ENCODE data around the gene SUSD3.

Gene SUSD3

GRCh38 chr9:93077811-93078210 is 19.3 kb downstream of the SUSD3 start:
- no peak for DNase-seq

DNA sequence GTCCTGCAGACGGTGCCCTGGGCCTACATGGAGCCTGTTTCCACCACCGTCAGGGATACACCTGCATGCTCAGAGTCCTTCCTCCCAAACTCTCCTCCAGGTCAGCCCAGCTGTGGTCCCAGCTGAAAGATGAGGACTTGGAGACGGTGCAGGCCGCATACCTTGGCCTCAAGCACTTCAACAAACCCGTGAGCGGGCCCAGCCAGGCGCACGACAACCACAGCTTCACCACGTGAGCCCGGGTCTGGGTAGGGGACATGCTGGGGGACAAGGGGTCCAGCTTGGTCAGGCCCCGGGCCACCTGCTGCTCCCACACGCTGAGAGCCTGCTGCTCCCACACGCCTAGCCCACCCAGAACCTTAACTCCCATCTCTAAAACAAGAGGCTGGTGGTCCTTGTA is 20.9 kb downstream of the SUSD3 start:
- no peak for DNase-seq

- no peak for DNase-seq
Observed at GRCh38 chr9:93080406-93080805, 21.9 kb downstream of the SUSD3 start.

- no peak for DNase-seq
Observed at GRCh38 chr9:93081081-93081529, 22.6 kb downstream of the SUSD3 start.

- DNase-seq, result no peak
Observed at GRCh38 chr9:93081931-93082330, 23.4 kb downstream of the SUSD3 start.

DNA sequence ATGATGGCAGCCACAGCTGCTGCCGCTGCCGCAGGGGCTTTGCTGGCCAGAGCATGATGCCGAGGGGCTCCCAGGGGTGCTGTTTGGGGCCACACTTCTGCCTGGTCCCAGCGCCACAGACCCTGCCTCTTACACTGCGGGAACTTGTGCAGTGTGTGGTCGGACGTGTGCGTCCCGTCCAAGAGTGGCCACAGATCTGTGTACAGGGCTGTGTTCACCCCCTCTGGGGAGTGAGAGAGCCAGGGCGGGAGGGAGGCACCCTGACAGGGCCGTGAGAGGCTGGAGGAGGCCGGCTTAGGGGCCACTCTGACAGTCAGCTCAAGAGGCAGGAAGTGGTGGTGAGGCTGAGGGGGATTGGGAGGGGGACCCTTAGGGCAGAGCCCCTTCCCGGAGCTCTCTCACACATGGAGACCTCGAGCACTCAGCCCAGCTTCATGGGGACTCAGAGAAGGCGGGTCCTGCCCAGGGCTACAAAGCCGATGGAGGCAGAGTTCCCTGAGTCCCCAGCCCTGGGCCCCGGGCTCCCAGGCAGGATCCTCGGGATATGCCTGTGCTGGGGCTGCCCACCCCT is 24.4 kb downstream of the SUSD3 start:
- no peak for DNase-seq

DNA sequence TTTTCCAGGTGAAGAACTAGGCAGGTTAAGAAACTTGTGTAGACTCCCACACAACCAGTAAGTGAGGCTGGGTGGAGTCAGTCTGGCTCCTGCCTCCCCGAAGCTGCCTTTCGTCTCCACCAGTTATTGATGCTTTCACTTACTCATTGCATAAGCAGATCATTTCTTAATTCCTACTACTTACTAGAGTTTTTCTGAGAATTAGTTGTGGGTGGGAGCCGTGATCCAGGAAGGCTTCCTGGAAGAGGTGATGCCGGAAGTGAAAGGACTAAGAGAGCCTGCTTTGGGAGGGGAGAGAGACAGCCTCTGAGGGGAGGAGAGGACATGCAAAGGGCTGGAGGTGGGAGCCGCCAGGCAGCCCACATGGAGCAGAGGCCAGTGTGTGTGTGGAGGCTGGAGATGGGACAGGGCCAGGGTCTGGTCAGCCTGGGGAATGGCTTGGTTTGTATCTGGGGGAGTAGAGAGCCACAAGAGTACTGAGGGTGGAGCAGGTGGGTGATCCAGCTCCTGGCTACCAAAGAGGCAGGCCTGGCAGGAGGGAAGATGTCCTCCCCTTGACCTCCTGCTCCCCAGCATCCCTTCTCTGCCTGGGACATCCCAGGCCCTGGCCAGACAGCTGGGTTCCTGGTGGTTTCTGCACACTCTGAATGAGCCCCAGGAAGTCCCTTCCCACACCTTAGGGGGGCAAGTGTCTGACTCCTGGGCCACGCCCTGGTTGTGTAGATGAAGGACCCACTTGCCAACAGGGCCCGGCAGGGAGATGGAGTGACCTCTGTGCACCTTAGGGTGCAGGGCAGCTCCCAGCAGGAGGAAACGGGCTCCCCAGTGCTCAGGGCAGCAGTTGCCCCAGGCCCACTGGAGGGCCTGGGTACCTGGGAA is 25.3 kb downstream of the SUSD3 start:
- no peak for DNase-seq

DNA sequence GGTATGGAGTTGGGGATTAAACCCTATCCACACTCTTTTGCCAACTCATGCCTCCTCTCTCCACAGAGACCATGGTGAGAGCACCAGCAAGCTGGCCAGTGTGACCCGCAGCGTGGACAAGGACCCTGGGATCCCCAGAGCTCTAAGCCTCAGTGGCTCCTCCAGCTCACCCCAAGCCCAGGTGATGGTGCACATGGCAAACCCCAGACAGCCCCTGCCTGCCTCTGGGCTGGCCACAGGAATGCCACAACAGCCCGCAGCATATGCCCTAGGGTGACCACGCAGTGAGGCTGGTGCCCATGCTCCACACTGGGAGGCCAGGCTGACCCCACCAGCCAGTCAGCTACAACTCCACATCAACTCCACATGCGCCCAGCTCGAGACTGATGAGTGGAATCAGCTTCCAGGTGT is 26.0 kb downstream of the SUSD3 start:
- DNase-seq, result no peak

DNA sequence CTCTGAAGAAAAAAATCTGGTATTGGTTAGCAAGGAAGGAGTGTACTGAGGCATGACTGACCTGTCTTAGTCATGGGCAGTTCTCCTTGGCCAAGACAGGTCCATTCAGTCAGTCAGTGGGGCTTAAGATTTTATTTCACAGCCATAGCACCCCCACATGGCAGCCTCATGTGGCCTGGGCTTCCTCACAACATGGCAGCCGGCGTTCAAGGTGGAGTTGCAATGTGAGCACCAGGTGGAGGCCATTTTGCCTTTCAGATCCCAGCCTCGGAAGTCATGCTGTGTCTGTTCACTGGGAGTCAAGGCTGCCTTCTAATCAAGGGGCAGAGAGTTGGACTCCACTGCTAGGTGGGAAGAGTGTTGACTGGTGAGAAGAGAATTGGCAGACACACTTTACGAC is 27.2 kb downstream of the SUSD3 start:
- no peak for DNase-seq

DNA sequence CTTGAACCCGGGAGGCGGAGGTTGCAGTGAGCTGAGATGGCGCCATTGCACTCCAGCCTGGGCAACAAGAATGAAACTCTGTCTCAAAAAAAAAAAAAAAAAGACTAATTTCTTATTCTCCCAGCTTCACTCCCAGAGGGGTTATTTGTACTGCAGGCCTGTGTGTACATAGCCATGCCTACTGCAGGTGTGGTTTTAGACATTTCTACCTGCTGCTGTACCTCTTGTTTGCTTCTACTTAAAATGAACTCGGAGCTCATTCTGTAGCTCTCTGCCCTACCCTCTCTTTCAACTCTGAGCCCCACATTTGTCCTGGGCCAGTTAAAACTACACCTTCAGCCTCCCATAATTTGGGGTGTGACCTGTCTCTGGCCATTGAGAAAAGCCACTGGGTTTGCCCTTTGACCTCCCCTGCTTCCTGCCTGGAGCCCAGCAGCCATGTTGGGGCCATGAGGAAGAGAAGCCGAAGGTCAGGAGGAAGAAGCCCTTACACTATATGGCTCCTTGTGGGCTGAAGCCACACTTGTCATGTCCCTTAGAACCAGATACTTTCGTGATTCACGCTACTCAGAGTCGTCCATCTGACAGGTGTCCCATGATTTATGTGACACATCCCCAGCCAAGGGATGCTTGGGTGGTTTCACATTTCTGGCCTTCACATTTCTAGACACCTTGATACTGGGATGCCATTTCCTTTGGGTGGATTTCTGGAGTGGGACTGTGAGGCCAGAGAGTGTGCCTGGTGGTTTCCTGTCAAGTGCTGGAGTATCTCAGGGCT is 28.1 kb downstream of the SUSD3 start:
- DNase-seq, result no peak

DNA sequence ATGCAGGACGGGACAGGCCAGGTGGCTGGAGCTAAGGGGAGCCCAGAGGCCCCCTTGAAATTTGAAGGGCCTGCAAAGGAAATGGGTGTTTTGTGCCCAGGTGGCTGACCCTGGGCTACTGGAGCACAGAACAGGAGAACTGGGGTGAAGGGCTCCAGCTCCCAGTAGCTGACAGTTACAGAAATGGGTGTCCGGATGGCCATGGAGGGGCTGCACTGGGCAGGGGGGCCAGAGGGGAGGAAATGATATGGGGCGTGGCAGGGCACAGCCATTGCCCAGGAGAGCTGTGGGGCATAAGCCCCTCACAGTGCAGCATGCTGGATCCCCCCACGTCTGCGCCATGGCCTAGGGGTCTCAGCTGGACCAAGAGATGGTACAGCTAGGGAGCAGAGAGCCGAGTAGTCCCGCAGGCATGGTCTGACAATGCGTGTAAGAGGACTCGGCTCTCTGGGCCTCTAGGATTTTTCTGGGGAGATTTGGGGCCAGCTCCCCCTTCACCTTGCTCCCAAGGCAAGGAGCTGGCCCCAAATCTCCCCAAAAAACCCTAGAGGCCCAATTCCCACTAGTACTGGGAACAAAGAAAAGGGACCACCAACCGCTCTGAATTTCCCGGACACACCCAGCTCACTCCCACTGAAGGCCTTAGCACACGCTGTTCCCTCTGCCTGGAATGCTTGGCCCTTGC is 29.6 kb downstream of the SUSD3 start:
- no peak for DNase-seq

DNA sequence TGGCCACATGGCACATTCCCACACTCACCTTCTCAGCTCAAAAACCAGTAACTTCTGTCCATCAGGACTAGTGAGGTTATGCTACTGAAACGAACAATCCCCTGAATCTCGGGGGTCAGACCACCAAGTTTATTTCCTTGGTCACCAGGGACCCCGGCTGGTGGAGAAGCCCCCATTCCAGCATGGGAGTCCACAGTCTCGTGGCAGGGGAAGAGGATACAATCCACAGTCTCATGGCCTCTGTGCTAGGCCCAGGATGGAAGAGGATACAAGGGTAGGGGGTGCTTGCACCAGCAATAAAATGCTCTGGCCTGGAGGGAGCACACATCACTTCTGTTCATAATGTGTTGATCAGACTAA is 30.1 kb downstream of the SUSD3 start:
- no peak for DNase-seq

DNA sequence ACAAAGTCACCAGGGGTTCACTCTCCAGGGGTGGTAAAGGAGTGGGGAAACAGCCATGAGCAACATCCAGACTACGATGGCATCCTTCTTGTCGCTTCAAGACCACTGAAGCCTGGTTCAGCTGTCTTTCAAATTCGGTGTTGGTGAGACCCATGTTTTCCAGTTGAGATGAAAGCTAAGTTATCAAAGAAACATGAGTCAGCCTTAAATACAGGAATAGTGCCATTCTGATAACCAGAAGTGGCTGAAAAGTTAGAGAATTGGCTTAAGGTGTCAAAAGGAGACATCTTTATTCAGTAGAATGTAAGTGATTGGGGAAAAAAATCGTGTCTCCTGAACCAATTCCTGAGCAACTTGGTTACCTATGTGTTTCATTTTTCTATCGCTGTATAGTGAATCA is 30.5 kb downstream of the SUSD3 start:
- DNase-seq, result no peak

GRCh38 chr9:93089481-93089991 is 31.0 kb downstream of the SUSD3 start:
- no peak for DNase-seq

DNA sequence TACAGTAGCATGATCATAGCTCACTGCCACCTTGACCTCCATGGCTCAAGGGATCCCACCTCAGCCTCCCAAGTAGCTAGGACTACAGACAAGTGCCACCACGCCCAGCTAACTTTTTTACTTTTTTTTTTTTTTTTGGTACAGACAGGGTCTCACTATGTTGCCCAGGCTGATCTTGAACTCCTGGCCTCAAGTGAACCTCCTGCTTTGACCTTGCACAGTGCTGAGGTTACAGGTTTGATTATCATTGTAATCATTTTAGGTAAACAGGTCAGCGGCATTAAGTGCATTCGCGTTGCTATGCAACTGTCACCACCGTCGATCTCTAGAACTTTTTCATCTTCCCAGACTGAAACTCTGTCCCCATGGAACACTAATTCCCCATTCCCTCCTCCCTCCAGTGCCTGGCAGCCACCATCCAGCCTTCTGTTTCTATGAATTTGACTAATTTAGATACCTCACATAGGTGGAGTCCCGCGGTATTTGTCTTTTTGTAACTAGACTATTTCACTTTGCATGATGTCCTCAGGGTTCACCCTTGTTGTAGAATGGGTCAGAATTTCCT is 31.7 kb downstream of the SUSD3 start:
- no peak for DNase-seq

GRCh38 chr9:93091056-93091452 is 32.6 kb downstream of the SUSD3 start:
- DNase-seq, result no peak

DNA sequence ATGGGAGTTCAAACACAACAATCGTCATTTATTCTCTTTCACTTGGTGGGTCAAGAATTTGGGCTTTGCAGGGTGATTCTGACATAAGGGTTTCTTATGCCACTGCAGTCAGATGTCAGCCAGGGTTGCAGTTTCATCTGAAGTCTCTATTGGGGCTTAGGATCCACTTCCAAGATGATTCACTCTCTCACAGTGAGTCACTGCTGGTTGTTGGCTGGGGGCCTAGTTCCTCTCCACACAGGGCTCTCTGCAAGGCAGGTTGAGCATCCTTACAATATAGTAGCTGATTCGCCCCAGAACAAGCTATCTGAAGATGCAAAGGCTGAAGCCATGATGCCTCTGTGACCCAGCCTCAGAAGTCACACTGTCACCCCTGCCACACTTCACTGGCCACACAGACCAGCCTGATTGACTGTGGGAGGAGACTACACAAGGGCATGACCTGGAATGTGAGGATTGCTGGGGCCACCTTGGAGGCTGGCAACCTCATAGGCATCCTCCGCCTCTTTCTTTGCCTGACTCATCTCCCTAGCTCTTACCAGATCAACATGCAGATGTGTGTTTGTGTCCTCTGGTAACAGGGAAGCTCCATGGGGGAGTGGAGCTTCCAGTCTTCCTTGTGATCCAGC is 33.1 kb downstream of the SUSD3 start:
- peak; percentile 40 for DNase-seq

GRCh38 chr9:93092251-93092991 is 33.9 kb downstream of the SUSD3 start:
- no peak for DNase-seq

DNA sequence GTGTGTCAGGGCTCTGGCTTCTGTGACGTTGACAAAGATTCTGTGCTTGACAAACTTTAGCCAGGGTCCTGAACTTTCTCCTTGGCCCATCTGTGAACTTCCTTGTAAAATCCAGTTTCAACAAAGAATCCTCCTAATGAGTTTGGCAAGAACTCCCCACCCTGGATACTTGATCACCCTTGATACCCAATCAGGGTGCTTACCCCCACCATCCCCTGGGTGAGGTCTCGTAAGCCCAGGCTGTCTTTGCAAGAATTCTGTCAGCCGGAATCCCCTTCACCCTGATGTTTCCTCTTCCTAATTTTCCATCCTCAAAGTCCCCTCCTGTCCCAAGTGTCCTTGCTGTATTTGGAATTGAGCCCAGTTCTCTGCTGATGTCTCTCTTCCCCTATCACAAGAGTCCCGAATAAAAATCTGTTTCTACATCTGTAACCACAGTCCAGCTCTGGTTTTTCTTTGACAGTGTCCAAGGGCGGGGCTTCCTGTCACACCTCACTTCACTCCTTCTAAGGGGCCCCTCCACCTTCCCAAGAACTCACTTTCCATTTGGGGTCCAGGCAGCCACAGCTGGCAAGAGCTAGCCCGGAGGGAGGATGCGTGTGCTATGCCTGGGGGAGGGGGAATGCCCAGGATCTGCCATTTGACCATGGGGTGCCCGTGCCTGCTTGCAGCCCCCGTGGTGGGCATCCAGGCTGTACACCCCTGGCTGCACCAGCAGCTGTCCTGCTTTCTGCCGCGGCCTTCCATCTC is 34.8 kb downstream of the SUSD3 start:
- DNase-seq, result no peak

DNA sequence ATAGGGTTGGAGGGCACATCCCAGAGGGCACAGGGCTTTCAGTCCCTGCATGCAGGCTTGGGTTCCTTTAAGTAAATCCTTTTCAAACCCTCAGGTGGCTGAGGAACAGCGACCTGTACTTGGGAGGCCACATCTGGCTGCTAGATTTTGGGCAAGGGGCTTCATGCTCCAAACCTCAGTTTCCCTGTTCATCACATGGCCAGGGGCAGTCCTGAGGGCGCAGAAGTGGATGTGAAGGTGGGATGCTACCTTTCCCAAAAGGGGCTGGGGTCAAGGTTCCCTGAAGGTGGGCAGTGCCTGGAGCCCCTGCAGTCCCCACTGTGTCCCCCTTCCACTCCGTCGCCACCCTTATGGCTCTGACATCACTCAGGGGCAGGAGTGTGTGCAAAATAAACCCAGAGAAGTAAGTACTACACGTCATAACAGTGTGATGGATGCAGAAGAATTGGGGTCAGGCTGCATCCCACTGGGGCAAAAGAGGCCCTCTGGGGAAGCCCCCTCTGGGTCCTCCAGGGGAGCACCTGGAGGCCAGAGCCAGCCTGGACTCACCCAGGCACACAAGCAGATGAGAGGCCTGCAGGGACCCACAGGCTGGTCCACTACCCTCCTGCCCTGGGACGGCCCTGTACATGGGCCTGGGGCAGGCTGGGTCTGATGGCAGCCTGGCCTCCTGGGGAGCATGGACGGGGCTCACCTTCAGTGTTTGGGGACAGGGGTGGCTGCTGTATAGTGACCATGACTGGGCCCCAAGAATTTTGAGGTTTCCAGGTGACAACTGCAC is 35.6 kb downstream of the SUSD3 start:
- no peak for DNase-seq

Data from activated T-cell treated with anti-CD3 and anti-CD28 coated beads for 4 hours (primary cell).